HepG2 (cell line): Measurements from ENCODE around the gene TTLL12. TPM values are rescaled to one million over a fixed set of nuclear protein-coding genes. Genes with fewer than 3 reads are reported as not detected.

Experiments used
- ATAC-seq: fragments of 200-7000 bp; cut with Tn5 transposase; 3 replicates; pipeline ENCODE4 v1.9.1; 2020; ENCODE audit warnings: mild to moderate bottlenecking, moderate library complexity
- BruUV-seq: library from RNA; stranded (reverse); fragments of 400-500 nt; replicated peaks from 2 replicates; lab custom pipeline; 2021; lab: Mats Ljungman, UMichigan
- CTCF ChIA-PET: fragments of 300-600 bp; formaldehyde crosslinking; extraction: SDS; loops from one replicate; lab custom pipeline; 2021; ENCODE audit warnings: low total read pairs, inconsistent platforms, low intra/inter-chr PET ratio; lab: Yijun Ruan, JAX
- POLR2A ChIA-PET: fragments of 350-600 bp; sonication (Branson Sonifier 250); formaldehyde crosslinking; loops from one replicate; lab custom pipeline; 2020; ENCODE audit warnings: antibody characterized with exemption, inconsistent platforms; lab: Yijun Ruan, JAX
- DNase-seq: peaks from one replicate; pipeline ENCODE4 v3.0.0-alpha.2; 2015; ENCODE audit warnings: low spot score
- FAIRE-seq: peaks from 3 replicates; lab custom pipeline; 2011; peaks lifted over from hg19 to GRCh38; lab: Jason Lieb, UNC
- H2AFZ ChIP-seq: one replicate; pipeline ENCODE4 v1.6.1; 2011; ENCODE audit warnings: low read length, inconsistent platforms
- H3K27ac ChIP-seq: fragments of 300-600 bp; 3 replicates; pipeline ENCODE4 v1.8.0; 2011; ENCODE audit warnings: mixed run types, mild to moderate bottlenecking, mixed read lengths, low read length, inconsistent platforms; ENCODE audit not compliant: insufficient read depth; ENCODE audit errors: extremely low read length
- H3K27me3 ChIP-seq, 2 experiments: fragments of 200-600 bp in 1 of 2; 2 replicates in 1 of 2; 3 replicates in 1 of 2; pipeline versions ENCODE4 v1.6.0 to v1.8.0; 2011; ENCODE audit warnings: low read length in 2 of 2, mild to moderate bottlenecking in 2 of 2, moderate library complexity in 2 of 2, inconsistent platforms in 1 of 2; ENCODE audit not compliant: insufficient read depth in 2 of 2, control insufficient read depth in 1 of 2
- H3K36me3 ChIP-seq, 2 experiments: fragments of 200-600 bp in 1 of 2; replicated peaks in 1 of 2; 2 replicates in 1 of 2; 3 replicates in 1 of 2; pipeline versions ENCODE4 v1.5.1 to v1.8.0; 2011; ENCODE audit warnings: low read length in 2 of 2, inconsistent platforms in 1 of 2; ENCODE audit not compliant: insufficient read depth in 2 of 2, control insufficient read depth in 1 of 2
- H3K4me1 ChIP-seq: 2 replicates; pipeline ENCODE4 v1.5.1; 2012; ENCODE audit warnings: low read length, inconsistent platforms; ENCODE audit not compliant: insufficient read depth
- H3K4me2 ChIP-seq: 2 replicates; pipeline ENCODE4 v1.6.0; 2011; ENCODE audit warnings: low read depth, low read length, inconsistent platforms
- H3K4me3 ChIP-seq, 3 experiments: fragments of 200-600 bp in 1 of 3; sonication (generic), shearing (Covaris generic) in 1 of 3; replicated peaks in 1 of 3; 2 replicates each; pipeline ENCODE4 v1.5.1; 2011 to 2016; ENCODE audit warnings: low read length in 3 of 3, inconsistent platforms in 2 of 3, low read depth in 2 of 3, mild to moderate bottlenecking in 2 of 3, control low read depth in 1 of 3, mixed read lengths in 1 of 3; ENCODE audit not compliant: insufficient read depth in 1 of 3
- H3K79me2 ChIP-seq: one replicate; pipeline ENCODE4 v1.6.1; 2011; ENCODE audit warnings: low read length, inconsistent platforms; ENCODE audit not compliant: insufficient read depth
- H3K9ac ChIP-seq: 2 replicates; pipeline ENCODE4 v1.6.0; 2011; ENCODE audit warnings: mild to moderate bottlenecking, low read depth, low read length, inconsistent platforms; ENCODE audit not compliant: insufficient read depth
- H3K9me3 ChIP-seq: 2 replicates; pipeline ENCODE4 v1.5.1; 2012; ENCODE audit warnings: mild to moderate bottlenecking, low read length
- H4K20me1 ChIP-seq: 2 replicates; pipeline ENCODE4 v1.6.0; 2011; ENCODE audit warnings: inconsistent platforms, mild to moderate bottlenecking, low read length, moderate library complexity; ENCODE audit not compliant: insufficient read depth
- ETV6 ChIP-seq: sonication (generic); formaldehyde crosslinking; conservative IDR thresholded peaks from 2 replicates; pipeline ENCODE4 v1.4.0; 2020; ENCODE audit warnings: missing genetic modification reagents
- PTBP1 ChIP-seq: fragments of 200-400 bp; formaldehyde crosslinking; IDR thresholded peaks from 2 replicates; pipeline ENCODE4 v1.6.1; 2018; ENCODE audit warnings: low read length, low read depth; ENCODE audit not compliant: poor library complexity, severe bottlenecking
- REPIN1 ChIP-seq: sonication (generic); formaldehyde crosslinking; IDR thresholded peaks from 2 replicates; pipeline ENCODE4 v1.8.0; 2022; ENCODE audit warnings: missing genetic modification reagents, low read depth, mild to moderate bottlenecking, borderline replicate concordance
- SMC3 ChIP-seq: IDR thresholded peaks from 2 replicates; pipeline ENCODE4 v1.6.1; 2011; ENCODE audit warnings: low read length, improper control_type of control experiment
- TSC22D2 ChIP-seq: sonication (generic); formaldehyde crosslinking; IDR thresholded peaks from 2 replicates; pipeline ENCODE4 v1.5.1; 2020; ENCODE audit warnings: missing genetic modification reagents, mild to moderate bottlenecking, borderline replicate concordance
- ZFAT ChIP-seq: sonication (generic); formaldehyde crosslinking; conservative IDR thresholded peaks from 2 replicates; pipeline ENCODE4 v1.8.1; 2023; ENCODE audit warnings: missing genetic modification reagents, inconsistent platforms
- ZNF260 ChIP-seq: sonication (generic); formaldehyde crosslinking; IDR thresholded peaks from 2 replicates; pipeline ENCODE4 v1.4.0; 2020; ENCODE audit warnings: missing genetic modification reagents, low read depth, mild to moderate bottlenecking, borderline replicate concordance
- ZNF383 ChIP-seq: sonication (generic); formaldehyde crosslinking; IDR thresholded peaks from 2 replicates; pipeline ENCODE4 v1.4.0; 2020; ENCODE audit warnings: missing genetic modification reagents, mild to moderate bottlenecking, borderline replicate concordance
- ZNF703 ChIP-seq: sonication (generic); formaldehyde crosslinking; IDR thresholded peaks from 2 replicates; pipeline ENCODE4 v1.5.1; 2020; ENCODE audit warnings: missing genetic modification reagents, mild to moderate bottlenecking, moderate library complexity, borderline replicate concordance
- ZNF749 ChIP-seq: sonication (generic); formaldehyde crosslinking; IDR thresholded peaks from 2 replicates; pipeline ENCODE4 v1.8.0; 2022; ENCODE audit warnings: mild to moderate bottlenecking, missing genetic modification reagents, moderate library complexity, borderline replicate concordance
- ZNF775 ChIP-seq: sonication (generic); formaldehyde crosslinking; IDR thresholded peaks from 2 replicates; pipeline ENCODE4 v1.4.0; 2020; ENCODE audit warnings: missing genetic modification reagents, mild to moderate bottlenecking, moderate library complexity, borderline replicate concordance
- ZSCAN31 ChIP-seq: sonication (generic); formaldehyde crosslinking; IDR thresholded peaks from 2 replicates; pipeline ENCODE4 v1.5.0; 2020; ENCODE audit warnings: low read depth, mild to moderate bottlenecking, missing genetic modification reagents
- WGBS: methylation state at CpG from one replicate; pipeline ENCODE4 v1.1.6; 2017; ENCODE audit warnings: low lambda C conversion rate; 5-methylcytosine and 5-hydroxymethylcytosine counted together
- in situ Hi-C: cut with HindIII; loops from 2 replicates; pipeline ENCODE4 v1.10.0; 2017; ENCODE audit warnings: low pct_unique_long_range_greater_than_20kb; ENCODE audit not compliant: extremely low pct_ligation_motif_present
- intact Hi-C: fragments of 100-400 bp; cut with micrococcal nuclease; formaldehyde crosslinking; loops from one replicate; pipeline ENCODE4 v1.10.0; 2022; ENCODE audit not compliant: unreplicated experiment
- polyA plus RNA-seq, 8 experiments: library from polyadenylated mRNA; depleted of rRNA in 3 of 8; stranded (reverse) in 7 of 8; unstranded in 1 of 8; fragments of >200 nt; fragmentation: Illumina TruSeq in 4 of 8; extraction: Trizol in 4 of 8; gene quantifications; 2 replicates each; pipeline versions ENCODE4 v1.2.1 to v1.2.3, GENCODE V29; 2011 to 2016; ENCODE audit warnings: low read depth in 4 of 8, missing spikeins in 1 of 8, mixed read lengths in 1 of 8; ENCODE audit not compliant: insufficient read depth in 1 of 8
- total RNA-seq, 5 experiments: library from RNA; depleted of rRNA; stranded (reverse); fragments of >200 nt; fragmentation: Illumina TruSeq; extraction: Trizol; gene quantifications; 2 replicates each; pipeline ENCODE4 v1.2.3, GENCODE V29; 2016; ENCODE audit warnings: low read depth in 1 of 5
- TF ChIP-seq, protein P1 (sequence below): sonication (generic); formaldehyde crosslinking; IDR thresholded peaks from 2 replicates; pipeline ENCODE4 v1.5.0; 2020; ENCODE audit warnings: missing genetic modification reagents
- TF ChIP-seq, protein P2 (sequence below): sonication (generic); formaldehyde crosslinking; conservative IDR thresholded peaks from 2 replicates; pipeline ENCODE4 v1.4.0; 2020; ENCODE audit warnings: missing genetic modification reagents
- TF ChIP-seq, protein P3 (sequence below): sonication (generic); formaldehyde crosslinking; IDR thresholded peaks from 2 replicates; pipeline ENCODE4 v1.4.0; 2020; ENCODE audit warnings: missing genetic modification reagents
- TF ChIP-seq, protein P4 (sequence below): sonication (generic); formaldehyde crosslinking; IDR thresholded peaks from 2 replicates; pipeline ENCODE4 v1.4.0; 2020; ENCODE audit warnings: missing genetic modification reagents, borderline replicate concordance

The TTLL12 gene
- total and polyA plus RNA-seq, 2 of the 13 experiments (the other 11 are each of a cell fraction or from before 2014, with no cell fraction given) = 11.9 to 38.1 TPM

DNA sequence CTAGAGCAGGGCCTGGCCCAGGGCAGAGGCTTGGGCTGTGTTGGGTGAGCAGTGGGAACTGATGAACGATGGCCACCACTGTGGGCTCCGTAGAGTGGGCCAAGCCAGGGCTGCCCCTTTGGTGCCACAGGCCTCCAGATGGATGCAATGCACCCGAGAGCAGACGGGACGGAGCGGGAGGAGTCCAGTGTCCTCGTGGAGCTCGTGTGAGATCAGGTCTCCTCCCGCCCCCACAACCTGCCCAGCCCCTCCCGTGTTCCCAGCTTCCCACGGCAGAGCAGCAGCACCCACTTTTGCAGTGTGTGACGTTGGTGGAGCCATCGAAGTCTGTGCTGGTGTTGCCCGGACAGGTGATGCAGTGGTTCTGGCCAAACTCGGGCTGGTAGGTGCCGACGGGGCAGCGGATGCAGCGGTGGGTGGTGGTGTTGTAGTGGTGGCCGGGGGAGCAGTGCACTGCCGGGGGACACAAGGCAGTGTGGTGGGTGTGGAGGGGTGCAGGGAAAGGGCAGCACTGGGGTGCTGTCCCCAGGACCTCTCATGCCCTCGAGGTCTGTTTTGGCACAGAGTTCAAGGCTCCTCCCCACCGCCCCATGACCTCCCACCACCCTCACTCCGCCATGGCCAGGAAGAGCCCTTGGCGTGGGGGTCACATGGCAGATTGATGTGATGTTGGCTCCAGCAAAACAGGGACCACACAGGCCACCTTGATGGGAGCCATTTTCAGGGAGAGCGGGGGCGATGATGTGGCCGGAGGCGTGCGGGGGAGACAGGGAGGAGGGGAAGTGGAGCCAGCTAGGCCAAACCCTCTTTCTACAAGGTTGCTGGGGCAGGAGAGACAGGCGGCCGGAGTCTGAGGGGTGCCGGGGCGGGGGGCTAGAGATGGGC lies 23.9 kb upstream of the TTLL12 start:
- no peak for FAIRE-seq
- H2AFZ ChIP-seq = no peak overlapping the region
- ATAC-seq = no peak
- ChIA-PET POLR2A (no interaction called here), CTCF (no interaction called here)
- no peaks in the 10 kb centered on the region for H3K9me3 ChIP-seq
- intact Hi-C loops = no loop called here
- H3K36me3 ChIP-seq = no peaks in the 10 kb centered on the region
- H3K79me2 ChIP-seq = no peaks in the 10 kb centered on the region
- in situ Hi-C loops = no loop called here
- H3K4me1 ChIP-seq = no peaks in the 10 kb centered on the region
- no peaks in the 10 kb centered on the region for H4K20me1 ChIP-seq
- peaks cover 18 to 68% of the 10 kb centered on the region in 2 experiments; a peak in 4 of 5 replicates for H3K27me3 ChIP-seq
- WGBS = 45% methylated on average over 19 of the region's 34 CpGs
- no peak overlapping the region for H3K4me3 ChIP-seq
- DNase-seq = no peak
- no TSS peak for BruUV-seq
- H3K27ac ChIP-seq = no peak overlapping the region
- no peak overlapping the region for H3K4me2 ChIP-seq
- no peak overlapping the region for H3K9ac ChIP-seq
- TF ChIP-seq ZNF260 (CRISPR knock-in tag) (no peak), ETV6 (no peak), ZFAT (CRISPR knock-in tag) (no peak), ZNF383 (no peak), ZNF749 (no peak), ZSCAN31 (CRISPR knock-in tag) (no peak), SMC3 (no peak), TSC22D2 (no peak), ZNF703 (CRISPR knock-in tag) (no peak), PTBP1 (no peak), REPIN1 (CRISPR knock-in tag) (no peak), ZNF775 (CRISPR knock-in tag) (no peak)
- TF ChIP-seq, protein P1, sequence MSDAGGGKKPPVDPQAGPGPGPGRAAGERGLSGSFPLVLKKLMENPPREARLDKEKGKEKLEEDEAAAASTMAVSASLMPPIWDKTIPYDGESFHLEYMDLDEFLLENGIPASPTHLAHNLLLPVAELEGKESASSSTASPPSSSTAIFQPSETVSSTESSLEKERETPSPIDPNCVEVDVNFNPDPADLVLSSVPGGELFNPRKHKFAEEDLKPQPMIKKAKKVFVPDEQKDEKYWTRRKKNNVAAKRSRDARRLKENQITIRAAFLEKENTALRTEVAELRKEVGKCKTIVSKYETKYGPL (CRISPR knock-in tag) = no peak
- TF ChIP-seq, protein P2, sequence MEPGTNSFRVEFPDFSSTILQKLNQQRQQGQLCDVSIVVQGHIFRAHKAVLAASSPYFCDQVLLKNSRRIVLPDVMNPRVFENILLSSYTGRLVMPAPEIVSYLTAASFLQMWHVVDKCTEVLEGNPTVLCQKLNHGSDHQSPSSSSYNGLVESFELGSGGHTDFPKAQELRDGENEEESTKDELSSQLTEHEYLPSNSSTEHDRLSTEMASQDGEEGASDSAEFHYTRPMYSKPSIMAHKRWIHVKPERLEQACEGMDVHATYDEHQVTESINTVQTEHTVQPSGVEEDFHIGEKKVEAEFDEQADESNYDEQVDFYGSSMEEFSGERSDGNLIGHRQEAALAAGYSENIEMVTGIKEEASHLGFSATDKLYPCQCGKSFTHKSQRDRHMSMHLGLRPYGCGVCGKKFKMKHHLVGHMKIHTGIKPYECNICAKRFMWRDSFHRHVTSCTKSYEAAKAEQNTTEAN (CRISPR knock-in tag) = no peak
- TF ChIP-seq, protein P3, sequence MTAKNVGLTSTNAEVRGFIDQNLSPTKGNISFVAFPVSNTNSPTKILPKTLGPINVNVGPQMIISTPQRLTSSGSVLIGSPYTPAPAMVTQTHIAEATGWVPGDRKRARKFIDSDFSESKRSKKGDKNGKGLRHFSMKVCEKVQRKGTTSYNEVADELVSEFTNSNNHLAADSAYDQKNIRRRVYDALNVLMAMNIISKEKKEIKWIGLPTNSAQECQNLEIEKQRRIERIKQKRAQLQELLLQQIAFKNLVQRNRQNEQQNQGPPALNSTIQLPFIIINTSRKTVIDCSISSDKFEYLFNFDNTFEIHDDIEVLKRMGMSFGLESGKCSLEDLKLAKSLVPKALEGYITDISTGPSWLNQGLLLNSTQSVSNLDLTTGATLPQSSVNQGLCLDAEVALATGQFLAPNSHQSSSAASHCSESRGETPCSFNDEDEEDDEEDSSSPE (CRISPR knock-in tag) = no peak
- TF ChIP-seq, protein P4, sequence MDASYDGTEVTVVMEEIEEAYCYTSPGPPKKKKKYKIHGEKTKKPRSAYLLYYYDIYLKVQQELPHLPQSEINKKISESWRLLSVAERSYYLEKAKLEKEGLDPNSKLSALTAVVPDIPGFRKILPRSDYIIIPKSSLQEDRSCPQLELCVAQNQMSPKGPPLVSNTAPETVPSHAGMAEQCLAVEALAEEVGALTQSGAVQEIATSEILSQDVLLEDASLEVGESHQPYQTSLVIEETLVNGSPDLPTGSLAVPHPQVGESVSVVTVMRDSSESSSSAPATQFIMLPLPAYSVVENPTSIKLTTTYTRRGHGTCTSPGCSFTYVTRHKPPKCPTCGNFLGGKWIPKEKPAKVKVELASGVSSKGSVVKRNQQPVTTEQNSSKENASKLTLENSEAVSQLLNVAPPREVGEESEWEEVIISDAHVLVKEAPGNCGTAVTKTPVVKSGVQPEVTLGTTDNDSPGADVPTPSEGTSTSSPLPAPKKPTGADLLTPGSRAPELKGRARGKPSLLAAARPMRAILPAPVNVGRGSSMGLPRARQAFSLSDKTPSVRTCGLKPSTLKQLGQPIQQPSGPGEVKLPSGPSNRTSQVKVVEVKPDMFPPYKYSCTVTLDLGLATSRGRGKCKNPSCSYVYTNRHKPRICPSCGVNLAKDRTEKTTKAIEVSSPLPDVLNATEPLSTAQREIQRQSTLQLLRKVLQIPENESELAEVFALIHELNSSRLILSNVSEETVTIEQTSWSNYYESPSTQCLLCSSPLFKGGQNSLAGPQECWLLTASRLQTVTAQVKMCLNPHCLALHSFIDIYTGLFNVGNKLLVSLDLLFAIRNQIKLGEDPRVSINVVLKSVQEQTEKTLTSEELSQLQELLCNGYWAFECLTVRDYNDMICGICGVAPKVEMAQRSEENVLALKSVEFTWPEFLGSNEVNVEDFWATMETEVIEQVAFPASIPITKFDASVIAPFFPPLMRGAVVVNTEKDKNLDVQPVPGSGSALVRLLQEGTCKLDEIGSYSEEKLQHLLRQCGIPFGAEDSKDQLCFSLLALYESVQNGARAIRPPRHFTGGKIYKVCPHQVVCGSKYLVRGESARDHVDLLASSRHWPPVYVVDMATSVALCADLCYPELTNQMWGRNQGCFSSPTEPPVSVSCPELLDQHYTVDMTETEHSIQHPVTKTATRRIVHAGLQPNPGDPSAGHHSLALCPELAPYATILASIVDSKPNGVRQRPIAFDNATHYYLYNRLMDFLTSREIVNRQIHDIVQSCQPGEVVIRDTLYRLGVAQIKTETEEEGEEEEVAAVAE (CRISPR knock-in tag) = no peak
